ENCODE measurements around the gene GGTA1.
"Not testable (repeated sequence)": the region's sequence is repeated elsewhere in the genome, so short reads cannot be mapped to it uniquely, and the experiment has no call there.

Gene GGTA1

GRCh38 chr9:121518634-121519033, 19.0 kb upstream of the GGTA1 start:
- DNase-seq (ENCODE audit: low read depth, low spot score): no peak
- in situ Hi-C loops (cut with HindIII; ENCODE audit: low sequenced_read_pairs): no loop called here
- H3K4me3 ChIP-seq (ENCODE audit: low read depth, low read length): no peak overlapping the region
- TF ChIP-seq CTCF (IDR thresholded peaks at IDR 0.05; ENCODE audit: low read depth, low read length): no peak

GRCh38 chr9:121513166-121513565, 13.5 kb upstream of the GGTA1 start:
- H3K4me3 ChIP-seq (ENCODE audit: low read depth, low read length); in situ Hi-C loops (cut with HindIII; ENCODE audit: low sequenced_read_pairs); DNase-seq (ENCODE audit: low read depth, low spot score): not testable (repeated sequence)

GRCh38 chr9:121510766-121511550, 11.3 kb upstream of the GGTA1 start:
- TF ChIP-seq CTCF (IDR thresholded peaks at IDR 0.05; ENCODE audit: low read depth, low read length): no peak
- H3K4me3 ChIP-seq (ENCODE audit: low read depth, low read length): no peak overlapping the region
- in situ Hi-C loops (cut with HindIII; ENCODE audit: low sequenced_read_pairs): no loop called here
- no peak for DNase-seq (ENCODE audit: low read depth, low spot score)

GRCh38 chr9:121509180-121509579, 9.5 kb upstream of the GGTA1 start:
- in situ Hi-C loops (cut with HindIII; ENCODE audit: low sequenced_read_pairs): no loop called here
- no peak for TF ChIP-seq CTCF (IDR thresholded peaks at IDR 0.05; ENCODE audit: low read depth, low read length)
- no peak overlapping the region for H3K4me3 ChIP-seq (ENCODE audit: low read depth, low read length)
- DNase-seq (ENCODE audit: low read depth, low spot score): no peak

GRCh38 chr9:121508415-121508814, 8.8 kb upstream of the GGTA1 start:
- H3K4me3 ChIP-seq (ENCODE audit: low read depth, low read length): no peak overlapping the region
- in situ Hi-C loops (cut with HindIII; ENCODE audit: low sequenced_read_pairs): no loop called here
- no peak for TF ChIP-seq CTCF (IDR thresholded peaks at IDR 0.05; ENCODE audit: low read depth, low read length)
- DNase-seq (ENCODE audit: low read depth, low spot score): no peak

- H3K4me3 ChIP-seq (ENCODE audit: low read depth, low read length): no peak overlapping the region
- DNase-seq (ENCODE audit: low read depth, low spot score): no peak
- in situ Hi-C loops (cut with HindIII; ENCODE audit: low sequenced_read_pairs): no loop called here
- TF ChIP-seq CTCF (IDR thresholded peaks at IDR 0.05; ENCODE audit: low read depth, low read length): no peak
Measured at GRCh38 chr9:121505903-121506735, 6.5 kb upstream of the GGTA1 start.

- in situ Hi-C loops (cut with HindIII; ENCODE audit: low sequenced_read_pairs): no loop called here
- TF ChIP-seq CTCF (IDR thresholded peaks at IDR 0.05; ENCODE audit: low read depth, low read length): no peak
- DNase-seq (ENCODE audit: low read depth, low spot score): no peak
- no peak overlapping the region for H3K4me3 ChIP-seq (ENCODE audit: low read depth, low read length)
Measured at GRCh38 chr9:121503444-121503843, 3.8 kb upstream of the GGTA1 start.
